ENCODE measurements around the gene LEMD1. TPM values are rescaled to one million over a fixed set of nuclear protein-coding genes. Genes with fewer than 3 reads are reported as not detected.

The LEMD1 gene
- total RNA-seq, 2 experiments from 2014 or later, result not detected

DNA sequence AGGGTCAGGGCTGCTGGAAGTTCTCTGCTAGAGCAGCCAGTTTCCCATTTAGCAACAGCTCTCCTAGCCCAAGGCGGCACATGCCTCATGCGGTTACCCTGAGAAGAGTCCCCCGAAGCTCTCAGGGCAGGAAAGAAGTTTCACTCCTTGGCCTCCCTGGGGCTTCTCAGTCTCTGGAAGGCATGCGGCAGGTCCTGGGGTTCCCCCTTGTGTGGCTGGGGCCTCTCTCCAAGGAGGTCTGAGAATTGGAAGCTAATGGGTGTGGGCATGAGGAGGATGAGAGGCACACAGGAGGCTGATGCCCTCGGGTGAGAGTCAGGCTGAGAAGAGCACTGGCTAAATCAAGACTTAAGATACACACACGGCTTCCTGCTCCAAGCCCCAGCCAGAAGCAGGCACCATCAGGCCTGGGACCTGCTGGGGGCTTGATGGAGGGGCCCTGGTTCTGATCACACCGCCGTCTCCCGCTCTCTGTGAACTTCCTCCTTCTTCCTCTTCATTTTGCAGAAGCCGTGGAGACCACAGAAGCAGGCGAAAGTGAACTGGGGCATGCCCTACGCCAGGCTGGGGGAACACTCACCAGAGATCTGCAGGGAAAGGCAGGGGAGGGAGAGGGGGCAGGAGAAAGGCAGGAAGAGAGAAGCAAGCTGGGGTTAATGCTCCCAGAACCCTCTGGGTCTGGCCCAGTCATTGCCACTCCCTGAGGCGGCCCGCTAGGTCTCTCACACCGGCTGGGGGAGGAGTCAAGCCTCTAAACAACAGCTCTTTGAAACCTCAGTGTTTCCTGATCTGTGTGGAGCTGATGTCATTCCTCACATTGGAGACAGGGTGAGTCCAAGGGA, 18.8 kb upstream of the LEMD1 start:
- H3K9me3 ChIP-seq (ENCODE audit: control insufficient read depth in 1 of 2, insufficient read depth in 1 of 2, low read length in 2 of 2), result no peaks in the 10 kb centered on the region
- intact Hi-C loops (cut with DNase I, micrococcal nuclease), result loop anchor here in 1 of 2 experiments (5.0 kb wide), 1 partner anchor 47 kb away; no protein-coding TSS in a partner anchor
- DNase-seq (peak; percentile 47 to 86 (median 66)), ATAC-seq (ENCODE audit: poor library complexity) (peak; percentile 98)
- TF ChIP-seq, protein P1, sequence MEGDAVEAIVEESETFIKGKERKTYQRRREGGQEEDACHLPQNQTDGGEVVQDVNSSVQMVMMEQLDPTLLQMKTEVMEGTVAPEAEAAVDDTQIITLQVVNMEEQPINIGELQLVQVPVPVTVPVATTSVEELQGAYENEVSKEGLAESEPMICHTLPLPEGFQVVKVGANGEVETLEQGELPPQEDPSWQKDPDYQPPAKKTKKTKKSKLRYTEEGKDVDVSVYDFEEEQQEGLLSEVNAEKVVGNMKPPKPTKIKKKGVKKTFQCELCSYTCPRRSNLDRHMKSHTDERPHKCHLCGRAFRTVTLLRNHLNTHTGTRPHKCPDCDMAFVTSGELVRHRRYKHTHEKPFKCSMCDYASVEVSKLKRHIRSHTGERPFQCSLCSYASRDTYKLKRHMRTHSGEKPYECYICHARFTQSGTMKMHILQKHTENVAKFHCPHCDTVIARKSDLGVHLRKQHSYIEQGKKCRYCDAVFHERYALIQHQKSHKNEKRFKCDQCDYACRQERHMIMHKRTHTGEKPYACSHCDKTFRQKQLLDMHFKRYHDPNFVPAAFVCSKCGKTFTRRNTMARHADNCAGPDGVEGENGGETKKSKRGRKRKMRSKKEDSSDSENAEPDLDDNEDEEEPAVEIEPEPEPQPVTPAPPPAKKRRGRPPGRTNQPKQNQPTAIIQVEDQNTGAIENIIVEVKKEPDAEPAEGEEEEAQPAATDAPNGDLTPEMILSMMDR (IDR thresholded peaks at IDR 0.05), result no peak
- peak overlapping the region; percentile 39 to 75 for H3K27ac ChIP-seq (ENCODE audit: low read depth in 1 of 2, low read length in 2 of 2)
- no peaks in the 10 kb centered on the region for H3K9me3 Mint-ChIP-seq
- ChIA-PET POLR2A (interaction anchor here (0.6 to 1.5 kb wide), 7 partner anchors 10 to 191 kb away, joined by 3 to 6 read pairs (median 3); no protein-coding TSS in a partner anchor), CTCF (interaction anchor here (0.6 to 1.3 kb wide), 4 partner anchors 10 to 166 kb away, joined by 3 to 5 read pairs (median 4); no protein-coding TSS in a partner anchor)
- peaks cover 31% of the 10 kb centered on the region for H3K4me1 ChIP-seq (ENCODE audit: insufficient read depth, low read length)
- H3K27me3 ChIP-seq (ENCODE audit: control insufficient read depth in 1 of 2, insufficient read depth in 2 of 2, low read length in 2 of 2), result peaks cover 0 to 5% of the 10 kb centered on the region in 2 experiments
- peaks cover 26% of the 10 kb centered on the region for H3K4me1 Mint-ChIP-seq (ENCODE audit: low read depth)
- peak overlapping the region; percentile 90 for H3K27ac Mint-ChIP-seq
- H3K4me3 Mint-ChIP-seq, result peak overlapping the region; percentile 88
- H3K36me3 Mint-ChIP-seq (ENCODE audit: low read depth), result no peaks in the 10 kb centered on the region
- peak overlapping the region; percentile 57 for H3K4me3 ChIP-seq (ENCODE audit: low read length)
- H3K27me3 Mint-ChIP-seq, result peaks cover under 1% of the 10 kb centered on the region
- H3K36me3 ChIP-seq (ENCODE audit: insufficient read depth, low read length), result no peaks in the 10 kb centered on the region

- Mint-ChIP-seq H3K4me1 (ENCODE audit: low read depth) (peaks cover 26% of the 10 kb centered on the region), H3K27ac (peak overlapping the region; percentile 90), H3K36me3 (ENCODE audit: low read depth) (no peaks in the 10 kb centered on the region), H3K9me3 (no peaks in the 10 kb centered on the region), H3K27me3 (peaks cover 4% of the 10 kb centered on the region), H3K4me3 (peak overlapping the region; percentile 66)
- Histone ChIP-seq H3K27me3 (ENCODE audit: control insufficient read depth in 1 of 2, insufficient read depth in 2 of 2, low read length in 2 of 2) (peaks cover 0 to 5% of the 10 kb centered on the region in 2 experiments), H3K27ac (ENCODE audit: low read depth in 1 of 2, low read length in 2 of 2) (peak overlapping the region in 1 of 2 donors; percentile 75), H3K36me3 (ENCODE audit: insufficient read depth, low read length) (no peaks in the 10 kb centered on the region), H3K4me3 (ENCODE audit: low read length) (peak overlapping the region; percentile 57), H3K4me1 (ENCODE audit: insufficient read depth, low read length) (peaks cover 31% of the 10 kb centered on the region), H3K9me3 (ENCODE audit: control insufficient read depth in 1 of 2, insufficient read depth in 1 of 2, low read length in 2 of 2) (no peaks in the 10 kb centered on the region)
- ATAC-seq (ENCODE audit: poor library complexity) (no peak), DNase-seq (no peak)
- POLR2A ChIA-PET, result interaction anchor here (1.5 kb wide), 1 partner anchor 18 kb away, joined by 4 read pairs; no protein-coding TSS in a partner anchor
- TF ChIP-seq, protein P1 (IDR thresholded peaks at IDR 0.05), result no peak
- CTCF ChIA-PET, result interaction anchor here (0.8 to 1.2 kb wide), 2 partner anchors 45 to 165 kb away, joined by 3 read pairs; no protein-coding TSS in a partner anchor
- intact Hi-C loops (cut with DNase I, micrococcal nuclease), result loop anchor here in 1 of 2 experiments (5.0 kb wide), 1 partner anchor 47 kb away; no protein-coding TSS in a partner anchor
Measured at GRCh38 chr1:205440121-205440475, 18.2 kb upstream of the LEMD1 start.

DNA sequence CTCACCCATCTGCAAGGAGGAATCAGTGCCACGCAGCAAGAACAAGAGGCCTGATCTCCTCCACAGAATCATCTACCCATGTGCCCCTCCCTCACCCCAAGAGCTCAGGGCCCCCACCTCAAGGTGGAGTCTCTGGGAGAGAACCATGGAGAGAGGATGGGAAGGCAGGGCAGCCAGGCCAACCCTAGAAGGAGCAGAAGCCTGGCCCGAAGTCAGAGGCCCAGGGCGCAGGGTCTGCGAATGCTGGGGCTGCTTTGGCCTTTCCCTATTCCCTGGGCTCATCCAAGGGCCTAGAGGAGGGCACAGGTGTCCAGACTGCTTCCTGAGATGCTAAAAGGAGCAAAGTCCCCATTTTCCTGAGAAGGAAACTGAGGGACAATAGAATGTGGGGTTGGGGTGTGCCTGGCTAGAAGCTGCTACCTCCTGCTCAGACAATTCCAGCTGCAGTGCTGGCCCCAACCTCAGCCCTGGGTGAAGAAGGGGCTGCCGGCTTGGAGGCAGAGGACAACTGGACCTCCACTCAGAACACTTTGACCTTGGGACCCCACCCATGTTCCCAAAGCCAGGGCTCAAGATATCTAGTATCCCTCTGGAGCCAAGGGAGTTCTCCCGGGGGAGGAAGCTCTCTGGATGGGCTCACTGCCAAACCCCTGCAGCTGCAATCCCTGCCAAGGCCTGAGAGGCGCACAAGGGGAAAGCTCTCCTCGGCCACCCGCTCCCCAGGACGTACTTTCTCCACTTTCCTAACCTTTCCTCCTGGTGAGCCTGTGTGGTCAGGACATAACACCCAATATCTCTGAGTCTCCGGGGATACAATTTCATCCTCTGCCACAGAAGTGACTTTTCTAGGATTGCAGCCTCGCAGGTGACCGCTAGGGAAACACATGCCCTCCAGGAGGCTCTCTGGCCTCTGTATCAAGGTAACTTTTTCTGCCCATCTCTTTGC, 16.6 kb upstream of the LEMD1 start:
- intact Hi-C loops (cut with DNase I, micrococcal nuclease), result no loop called here
- H3K9me3 Mint-ChIP-seq, result no peaks in the 10 kb centered on the region
- H3K4me1 Mint-ChIP-seq (ENCODE audit: low read depth), result peaks cover 26% of the 10 kb centered on the region
- H3K9me3 ChIP-seq (ENCODE audit: control insufficient read depth in 1 of 2, insufficient read depth in 1 of 2, low read length in 2 of 2), result no peaks in the 10 kb centered on the region
- TF ChIP-seq, protein P1 (IDR thresholded peaks at IDR 0.05), result no peak
- no peak overlapping the region for H3K4me3 Mint-ChIP-seq
- DNase-seq, result no peak
- peak overlapping the region; percentile 90 for H3K27ac Mint-ChIP-seq
- H3K27ac ChIP-seq (ENCODE audit: low read depth in 1 of 2, low read length in 2 of 2), result no peak overlapping the region
- ATAC-seq (ENCODE audit: poor library complexity), result no peak
- no peaks in the 10 kb centered on the region for H3K36me3 Mint-ChIP-seq (ENCODE audit: low read depth)
- CTCF ChIA-PET, result interaction anchor here (1.4 kb wide), 1 partner anchor 47 kb away, joined by 5 read pairs; no protein-coding TSS in a partner anchor
- H3K4me3 ChIP-seq (ENCODE audit: low read length), result no peak overlapping the region
- H3K36me3 ChIP-seq (ENCODE audit: insufficient read depth, low read length), result no peaks in the 10 kb centered on the region
- H3K27me3 Mint-ChIP-seq, result peaks cover 18% of the 10 kb centered on the region
- peaks cover 0 to 5% of the 10 kb centered on the region in 2 experiments for H3K27me3 ChIP-seq (ENCODE audit: control insufficient read depth in 1 of 2, insufficient read depth in 2 of 2, low read length in 2 of 2)
- POLR2A ChIA-PET, result no interaction called here
- peaks cover 31% of the 10 kb centered on the region for H3K4me1 ChIP-seq (ENCODE audit: insufficient read depth, low read length)

All from CD4-positive, alpha-beta T cell (primary cell).